ENCODE measurements around the gene TMEM183A. TPM values are rescaled to one million over a fixed set of nuclear protein-coding genes. Genes with fewer than 3 reads are reported as not detected.
A peak's percentile ranks its signal among the peaks of the same experiment; 100 is the strongest.

The TMEM183A gene
- total and polyA plus RNA-seq, 9 of the 15 experiments (the other 6 are each of a cell fraction or from before 2014, with no cell fraction given): 23.4 to 190 (median 124) TPM

- TF ChIP-seq DMBX1 (CRISPR knock-in tag; IDR thresholded peaks at IDR 0.05; ENCODE audit: borderline replicate concordance) (no peak), PKNOX1 (IDR thresholded peaks at IDR 0.05) (peak; percentile 43; the same call in 1 of the 2 replicates), SRSF3 (IDR thresholded peaks at IDR 0.05; ENCODE audit: insufficient read depth, low read length) (no peak), FOS (IDR thresholded peaks at IDR 0.05; ENCODE audit: extremely low read depth, insufficient read length) (no peak), TCF15 (CRISPR knock-in tag; IDR thresholded peaks at IDR 0.05) (no peak)
Observed at GRCh38 chr1:203046984-203047630, 39.9 kb downstream of the TMEM183A start (continued).

GRCh38 chr1:203048086-203048485 is 40.9 kb downstream of the TMEM183A start:
- Histone ChIP-seq H3K4me1 (replicated peaks in 1 of 2; ENCODE audit: control insufficient read depth in 2 of 2, insufficient read depth in 2 of 2, low read length in 2 of 2) (peaks cover 0 to 24% of the 10 kb centered on the region in 2 experiments; a peak in 3 of 5 replicates), H3K4me2 (ENCODE audit: insufficient read depth, low read length) (no peak overlapping the region), H4K20me1 (replicated peaks; ENCODE audit: control insufficient read depth, insufficient read depth, low read length) (peaks cover 25% of the 10 kb centered on the region), H3K27me3 (ENCODE audit: control insufficient read depth in 2 of 2, insufficient read depth in 2 of 2, low read length in 2 of 2) (peaks cover 81 to 95% of the 10 kb centered on the region in 2 experiments), H3K79me2 (ENCODE audit: control insufficient read depth, insufficient read depth, low read length) (no peaks in the 10 kb centered on the region), H3K9me3 (replicated peaks; ENCODE audit: control insufficient read depth, insufficient read depth, low read depth, low read length) (no peaks in the 10 kb centered on the region), H2AFZ (ENCODE audit: low read depth, low read length) (no peak overlapping the region), H3K36me3 (ENCODE audit: control insufficient read depth, insufficient read depth, low read length) (no peaks in the 10 kb centered on the region), H3K9me1 (ENCODE audit: control insufficient read depth, insufficient read depth, low read length) (peaks cover 2% of the 10 kb centered on the region), H3K27ac (ENCODE audit: extremely low read depth, low read depth, low read length) (no peak overlapping the region), H3K4me3 (no peak overlapping the region), H3K9ac (ENCODE audit: insufficient read depth in 1 of 2, low read depth in 2 of 2, low read length in 2 of 2) (peak overlapping the region in 1 of 2 experiments; percentile 12; a peak in 1 of 4 replicates)
- intact Hi-C loops (cut with micrococcal nuclease): no loop called here
- ChIA-PET POLR2A (interaction anchor here (1.2 kb wide), 1 partner anchor 13 kb away, joined by 4 read pairs; no protein-coding TSS in a partner anchor), CTCF (ENCODE audit: low intra/inter-chr PET ratio) (no interaction called here)
- in situ Hi-C loops (cut with MboI): no loop called here
- BruUV-seq (replicated peaks): no TSS peak
- WGBS (ENCODE audit: insufficient coverage, low coverage, missing lambda C conversion rate): 2% methylated on average over 11 of the region's 11 CpGs
- no peak for ATAC-seq
- no peak for DNase-seq (ENCODE audit: extremely low read depth in 1 of 4, low spot score in 3 of 4)
- FAIRE-seq: no peak
- no peak for TF ChIP-seq THAP7 (CRISPR knock-in tag; IDR thresholded peaks at IDR 0.05)
- TF ChIP-seq MAX (CRISPR knock-in tag; IDR thresholded peaks at IDR 0.05): 0 out of 2 replicates have a peak, but pooled peaks have one; percentile 6
